NCI-H128 (cell line): ENCODE measurements around the gene SLC2A8.
A peak's percentile ranks its signal among the peaks of the same experiment; 100 is the strongest.

Experiments used
- DNase-seq: peaks from one replicate; lab custom pipeline; 2025; ENCODE audit not compliant: unreplicated experiment; lab: John Stamatoyannopoulos, UW

Gene SLC2A8

GRCh38 chr9:127426756-127427155, 29.8 kb downstream of the SLC2A8 start:
- DNase-seq = no peak

- no peak for DNase-seq
Observed at GRCh38 chr9:127428348-127428747, 31.4 kb downstream of the SLC2A8 start.

- no peak for DNase-seq
Observed at GRCh38 chr9:127430415-127430814, 33.4 kb downstream of the SLC2A8 start.

DNA sequence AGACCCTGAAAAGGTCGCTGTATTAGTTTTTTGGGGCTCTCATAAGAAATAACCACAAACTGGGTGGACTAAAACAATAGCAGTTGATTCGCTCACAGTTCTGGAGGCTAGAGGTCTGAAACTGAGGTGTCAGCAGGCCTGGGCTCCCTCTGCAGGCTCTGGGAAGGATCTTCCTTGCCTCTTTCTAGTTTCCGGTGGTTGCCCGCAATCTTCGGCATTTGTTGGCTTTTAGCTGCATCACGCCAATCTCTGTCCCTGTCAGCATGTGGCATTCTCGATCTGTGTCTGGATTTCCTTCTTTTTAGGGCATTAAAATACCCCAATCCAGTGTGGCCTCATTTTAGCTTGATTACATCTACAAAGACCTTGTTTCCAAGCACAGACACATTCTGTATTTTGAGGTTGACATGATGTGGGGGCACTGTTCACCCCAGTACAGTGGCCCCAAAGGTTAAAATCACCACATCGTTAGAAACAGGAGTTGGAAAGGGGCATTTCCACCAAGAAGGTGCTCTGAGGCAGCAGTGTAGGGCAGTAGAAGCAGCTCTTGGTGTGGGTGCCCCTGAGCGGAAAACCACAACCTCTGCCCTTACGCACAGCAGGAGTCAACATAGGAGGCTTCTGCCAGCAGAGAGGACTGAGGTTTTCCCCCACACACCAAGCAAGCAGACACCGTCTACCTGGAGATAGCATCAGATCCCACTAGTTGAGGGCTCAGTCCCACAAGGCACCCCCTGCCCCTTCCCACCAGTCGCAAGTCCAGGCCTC, 40.7 kb downstream of the SLC2A8 start:
- DNase-seq = no peak

DNA sequence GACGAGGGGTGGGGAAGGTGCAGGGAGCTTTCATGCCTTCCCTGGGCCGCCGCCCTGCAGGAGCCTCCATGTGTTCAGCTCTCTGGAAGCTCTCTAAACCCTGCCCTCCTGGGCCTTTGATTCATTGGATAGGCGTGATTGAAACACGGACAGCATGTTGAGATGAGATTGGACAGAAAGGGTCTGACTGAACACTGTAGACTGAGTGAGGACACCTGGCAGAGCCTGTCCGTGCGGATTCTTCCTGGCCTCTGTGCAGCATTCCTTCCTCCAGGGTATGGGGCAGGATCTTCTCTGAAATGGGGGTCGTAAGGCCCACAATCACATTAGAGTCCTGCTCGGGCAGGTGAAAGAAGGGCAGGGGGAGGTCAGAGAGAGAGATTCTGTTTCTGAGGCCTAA, 41.4 kb downstream of the SLC2A8 start:
- DNase-seq = no peak

DNA sequence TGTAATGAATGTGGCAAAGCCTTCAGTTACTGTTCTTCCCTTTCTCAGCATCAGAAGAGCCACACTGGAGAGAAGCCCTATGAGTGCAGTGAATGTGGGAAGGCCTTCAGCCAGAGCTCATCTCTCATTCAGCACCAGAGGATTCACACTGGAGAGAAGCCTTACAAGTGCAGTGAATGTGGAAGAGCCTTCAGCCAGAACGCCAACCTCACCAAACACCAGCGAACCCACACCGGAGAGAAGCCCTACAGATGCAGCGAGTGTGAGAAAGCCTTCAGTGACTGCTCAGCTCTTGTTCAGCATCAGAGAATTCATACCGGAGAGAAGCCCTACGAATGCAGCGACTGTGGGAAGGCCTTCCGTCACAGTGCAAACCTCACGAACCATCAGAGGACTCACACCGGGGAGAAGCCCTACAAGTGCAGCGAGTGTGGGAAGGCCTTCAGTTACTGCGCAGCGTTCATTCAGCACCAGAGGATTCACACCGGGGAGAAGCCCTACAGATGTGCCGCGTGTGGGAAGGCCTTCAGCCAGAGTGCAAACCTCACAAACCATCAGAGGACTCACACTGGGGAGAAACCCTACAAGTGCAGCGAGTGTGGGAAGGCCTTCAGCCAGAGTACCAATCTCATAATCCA, 47.4 kb downstream of the SLC2A8 start:
- DNase-seq = no peak

- no peak for DNase-seq
Observed at GRCh38 chr9:127444921-127445850, 48.2 kb downstream of the SLC2A8 start.

GRCh38 chr9:127445851-127446712, 49.1 kb downstream of the SLC2A8 start:
- no peak for DNase-seq

DNA sequence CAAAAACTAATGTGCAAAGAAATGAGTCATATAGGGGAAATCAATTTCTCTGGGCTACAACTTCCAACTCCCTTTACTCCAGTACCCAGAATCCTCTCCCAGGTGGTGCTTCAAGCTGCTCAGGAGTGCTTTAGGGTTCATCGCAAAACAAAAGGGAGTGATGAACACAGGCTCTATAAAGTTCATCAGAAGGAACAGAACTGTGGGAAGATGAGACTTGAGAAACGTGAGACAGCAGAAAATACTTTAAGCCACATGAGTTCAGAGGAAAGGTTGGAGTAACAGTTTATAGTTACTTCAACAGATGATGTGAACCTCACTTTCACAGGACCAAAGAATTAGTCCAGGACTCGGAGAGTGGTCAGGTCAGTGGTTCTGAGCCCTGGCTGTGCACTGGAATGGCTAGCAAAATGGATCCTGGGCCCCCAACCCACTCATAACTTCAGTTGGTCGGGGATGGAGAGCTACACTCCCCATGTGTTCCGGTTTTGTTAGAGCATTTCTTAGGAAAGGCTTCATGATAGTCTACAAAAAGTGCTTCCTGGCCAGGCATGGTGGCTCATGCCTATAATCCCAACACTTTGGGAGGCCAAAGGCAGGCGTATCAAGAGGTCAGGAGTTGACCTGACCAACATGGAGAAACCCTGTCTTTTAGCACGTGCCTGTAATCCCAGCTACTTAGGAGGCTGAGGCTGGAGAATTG, 49.9 kb downstream of the SLC2A8 start:
- DNase-seq = no peak

GRCh38 chr9:127447416-127448111, 50.6 kb downstream of the SLC2A8 start:
- no peak for DNase-seq

- DNase-seq = no peak
Observed at GRCh38 chr9:127448112-127448805, 51.3 kb downstream of the SLC2A8 start.

DNA sequence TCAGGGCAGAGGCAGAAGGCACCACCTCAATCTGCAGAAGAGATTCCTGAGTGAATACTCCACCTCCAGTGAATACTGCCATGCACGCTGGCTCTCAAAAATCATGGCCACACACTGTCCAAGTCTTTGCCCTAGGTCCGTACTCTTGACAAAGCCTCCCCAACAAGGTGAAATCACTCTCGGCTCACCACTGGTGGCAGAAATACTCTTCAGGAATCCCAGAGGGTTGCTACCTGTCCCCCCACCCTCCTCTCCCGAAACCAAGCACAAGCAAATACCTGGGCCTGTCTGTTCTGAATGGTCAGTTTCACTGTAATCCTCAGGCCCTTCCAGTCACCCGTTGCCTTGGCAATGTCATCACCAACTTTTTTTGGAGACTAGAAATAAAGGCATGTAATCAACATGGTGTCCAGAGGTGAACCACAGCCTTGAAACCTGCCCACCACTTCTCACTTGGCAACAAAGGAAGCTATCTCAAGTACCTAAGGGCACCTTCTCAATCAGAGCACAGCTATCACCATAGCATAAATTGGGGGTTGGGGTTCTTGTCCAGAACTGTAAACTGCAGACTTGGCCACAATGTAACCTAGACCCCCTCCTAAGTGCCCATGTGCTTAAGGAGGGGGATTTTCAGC, 52.5 kb downstream of the SLC2A8 start:
- no peak for DNase-seq

DNA sequence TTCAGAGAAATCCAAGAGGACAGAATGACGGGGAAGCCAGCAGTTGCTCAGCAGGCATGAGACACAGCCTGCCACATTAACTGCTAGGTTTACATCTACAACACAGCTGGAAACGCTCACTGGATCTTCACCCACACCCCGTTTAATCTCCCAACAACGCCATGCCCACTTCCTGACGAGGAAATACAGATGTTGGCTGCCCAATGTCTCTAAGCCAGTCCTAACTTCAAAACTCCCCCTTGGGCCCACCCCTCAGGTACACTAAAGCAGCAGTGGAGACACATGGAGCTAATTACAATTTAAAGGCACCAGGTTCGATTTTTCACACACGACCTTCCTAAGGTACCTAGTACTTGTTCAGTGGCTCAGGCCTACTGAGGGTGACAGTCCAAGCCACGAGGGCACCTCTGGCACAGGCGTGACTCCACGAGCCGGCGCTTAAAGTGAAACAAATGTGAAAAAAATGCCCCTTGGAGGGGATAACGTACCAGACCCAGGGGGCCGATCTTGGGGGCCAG, 53.3 kb downstream of the SLC2A8 start:
- DNase-seq = no peak

GRCh38 chr9:127450830-127451607, 54.0 kb downstream of the SLC2A8 start, which contains the start of the genes LRSAM1 and RPL12:
LRSAM1 (plus strand) TSS chr9:127451510; CDS start chr9:127454528, 3,018 bp downstream.
RPL12 (minus strand) TSS chr9:127451406; CDS start chr9:127451317, 89 bp downstream.
- peak; percentile 96 for DNase-seq

GRCh38 chr9:127451608-127451857, 54.6 kb downstream of the SLC2A8 start:
- DNase-seq = no peak

DNA sequence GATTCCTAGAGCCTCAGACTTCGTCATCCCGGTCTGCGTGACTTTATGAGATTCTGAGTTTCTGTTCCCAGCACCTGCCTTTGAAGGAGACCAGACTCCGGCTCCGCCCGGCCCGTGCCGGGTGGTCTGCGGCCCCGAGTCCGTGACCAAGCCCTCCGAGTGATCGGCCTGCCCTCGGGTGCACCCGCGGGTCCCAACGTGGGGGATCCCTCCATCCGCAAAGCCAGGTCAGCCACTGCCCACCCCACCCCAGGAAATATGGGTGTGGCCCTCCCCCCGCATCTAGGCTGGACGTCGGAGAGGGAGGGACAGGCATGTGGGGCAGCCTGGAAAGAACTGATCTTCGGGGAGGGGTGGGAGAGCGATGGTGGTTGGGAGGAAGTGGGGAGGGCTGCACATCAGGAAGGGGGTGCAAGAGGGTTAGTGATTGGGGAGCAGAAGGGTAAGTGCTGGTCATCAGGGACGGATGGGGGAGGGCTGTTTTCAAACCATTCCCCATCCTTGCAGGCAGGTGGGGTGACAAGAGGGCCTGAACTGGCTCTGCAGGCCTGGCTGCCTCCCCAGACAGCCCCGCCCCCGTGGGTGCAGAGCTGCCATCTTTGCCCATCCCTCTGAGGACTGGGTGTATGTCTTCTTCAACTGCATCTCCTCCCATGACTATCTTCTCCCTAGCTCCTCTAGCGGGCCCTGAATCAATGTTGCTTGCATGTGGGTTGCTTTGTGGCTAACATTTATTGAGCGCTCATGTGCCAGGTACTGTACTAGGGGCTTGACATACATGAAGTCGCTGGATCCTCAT, 55.1 kb downstream of the SLC2A8 start:
- no peak for DNase-seq

GRCh38 chr9:127452691-127453090, 55.7 kb downstream of the SLC2A8 start:
- no peak for DNase-seq
